Bone marrow (tissue), 2 donors: ENCODE results near the gene OTOGL.
"Not testable (repeated sequence)": the region's sequence is repeated elsewhere in the genome, so short reads cannot be mapped to it uniquely, and the experiment has no call there.

Experiments
- DNase-seq, 2 donors: peaks; one replicate each; lab custom pipeline; 2025; lab: John Stamatoyannopoulos, UW

Gene OTOGL

DNA sequence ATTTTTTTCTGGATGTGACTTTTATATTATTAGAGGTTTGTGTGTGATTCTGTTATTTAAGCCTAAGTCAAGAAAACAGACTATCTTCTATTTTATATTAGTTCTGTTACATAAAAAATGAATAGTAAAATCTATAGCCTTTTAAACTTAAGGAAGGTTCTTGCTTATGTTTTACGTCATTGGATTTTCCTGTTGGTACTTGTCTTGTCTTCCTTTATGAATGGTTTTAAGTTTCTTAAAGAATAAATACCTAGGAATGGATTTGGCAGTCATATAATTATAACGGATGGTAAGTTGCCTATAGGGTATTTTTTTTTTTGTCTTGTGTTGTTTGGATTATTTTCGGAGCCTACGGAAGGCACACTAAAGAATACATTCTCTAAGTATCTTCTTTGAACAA lies 182.9 kb downstream of the OTOGL start:
- no peak for DNase-seq

DNA sequence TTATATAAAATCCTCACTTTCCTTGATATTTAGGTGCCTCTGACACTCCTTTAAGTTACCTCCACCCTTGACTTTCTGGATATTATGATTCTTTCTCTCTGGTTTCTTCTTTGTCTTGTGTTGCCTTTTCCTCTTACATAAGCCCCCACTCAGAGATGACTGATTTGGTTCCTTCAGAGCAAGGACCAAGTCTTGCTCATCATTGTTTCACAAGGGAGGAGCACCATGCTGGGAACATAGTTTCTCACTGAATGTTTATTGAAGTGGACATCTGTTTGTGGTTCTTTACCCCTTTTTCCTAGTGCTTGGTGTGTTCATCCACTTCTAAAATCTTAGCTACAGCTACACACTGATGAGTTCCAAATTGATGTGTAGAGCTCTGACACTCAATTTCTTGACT lies 183.4 kb downstream of the OTOGL start:
- no peak for DNase-seq

DNA sequence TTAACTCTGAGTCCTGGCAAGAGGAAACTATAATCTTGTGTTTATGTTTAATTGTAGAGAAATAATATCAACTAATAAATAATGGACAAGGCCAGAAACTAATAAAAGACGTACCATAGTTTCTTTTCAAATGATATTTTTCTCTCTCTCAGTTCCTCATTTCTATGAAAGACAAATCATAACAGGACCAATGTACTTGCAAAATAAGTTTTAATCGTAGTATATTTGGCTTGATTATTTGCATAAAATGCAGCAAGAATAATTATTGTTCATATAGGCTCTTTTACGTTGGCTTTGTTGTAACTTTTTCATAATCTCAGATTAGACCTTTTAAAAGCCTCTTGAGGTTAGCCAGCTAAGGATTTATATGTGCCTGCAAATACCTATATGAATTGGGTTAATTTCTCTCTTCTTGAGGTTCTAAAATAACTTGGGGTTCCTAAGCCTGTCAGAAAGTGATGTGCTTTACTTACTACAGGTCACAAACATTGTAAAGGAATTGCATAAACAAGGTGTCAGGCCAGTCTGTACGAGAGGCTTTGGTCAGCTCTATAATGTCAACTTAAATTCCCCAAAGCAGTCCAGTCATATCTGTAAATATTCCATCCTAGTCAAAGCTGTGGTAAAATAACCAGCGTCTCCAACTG lies 191.9 kb downstream of the OTOGL start:
- no peak for DNase-seq

DNA sequence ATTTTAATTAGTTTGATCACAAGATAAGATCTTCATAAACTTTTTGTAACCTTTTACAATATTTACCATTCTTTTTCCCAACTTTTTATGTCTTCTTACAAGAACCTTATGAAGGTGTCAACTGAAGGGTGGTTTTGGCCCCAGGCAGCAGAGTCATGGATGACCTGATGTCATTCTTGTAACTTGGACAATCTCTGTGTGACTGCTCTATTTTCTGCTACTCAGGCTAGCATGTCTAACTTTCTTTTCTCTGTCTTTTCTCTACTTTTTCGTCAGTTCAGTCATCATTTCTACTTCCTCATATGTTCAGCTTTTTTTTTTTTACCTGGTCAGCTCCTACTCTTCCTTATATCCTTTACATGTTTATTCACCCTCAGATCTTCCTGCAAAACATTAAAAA lies 194.0 kb downstream of the OTOGL start:
- DNase-seq = no peak

DNA sequence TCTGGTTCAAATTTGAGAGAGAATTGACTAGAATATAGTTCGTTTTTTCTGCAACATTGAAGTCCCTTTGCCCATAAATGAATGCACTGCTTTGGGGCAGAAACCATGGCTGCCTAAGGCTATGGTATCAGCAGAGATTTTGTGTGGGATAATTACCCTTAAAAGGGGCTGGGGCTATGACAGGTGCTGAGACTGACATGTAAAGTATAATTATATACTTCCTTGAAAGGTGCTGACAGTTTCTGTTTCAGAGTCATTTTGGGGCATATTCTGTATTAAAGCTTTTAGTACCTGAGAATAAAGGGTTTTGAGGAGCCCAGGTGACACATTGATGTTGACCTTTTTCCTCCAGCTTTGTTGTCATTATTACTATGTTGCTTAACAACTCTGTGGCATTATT lies 194.4 kb downstream of the OTOGL start:
- DNase-seq = no peak

DNA sequence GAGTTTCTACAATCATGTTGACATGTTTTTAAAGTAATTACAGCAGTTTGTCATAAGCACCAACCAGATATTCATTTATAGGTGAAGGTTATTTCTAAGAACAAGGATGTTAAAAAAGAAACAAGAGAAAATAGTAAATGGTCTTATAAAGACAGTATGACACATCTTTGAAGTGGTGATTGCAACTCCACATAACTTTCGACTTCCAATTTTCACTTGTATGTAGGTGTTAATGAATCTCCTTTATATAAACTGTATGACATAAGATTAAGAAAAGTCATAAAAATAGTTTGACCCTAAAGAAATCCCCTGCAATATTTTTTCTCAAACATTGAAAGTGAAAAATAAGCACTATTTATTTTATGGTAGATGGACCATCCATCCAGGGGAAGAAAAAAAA lies 199.9 kb downstream of the OTOGL start:
- DNase-seq = no peak

DNA sequence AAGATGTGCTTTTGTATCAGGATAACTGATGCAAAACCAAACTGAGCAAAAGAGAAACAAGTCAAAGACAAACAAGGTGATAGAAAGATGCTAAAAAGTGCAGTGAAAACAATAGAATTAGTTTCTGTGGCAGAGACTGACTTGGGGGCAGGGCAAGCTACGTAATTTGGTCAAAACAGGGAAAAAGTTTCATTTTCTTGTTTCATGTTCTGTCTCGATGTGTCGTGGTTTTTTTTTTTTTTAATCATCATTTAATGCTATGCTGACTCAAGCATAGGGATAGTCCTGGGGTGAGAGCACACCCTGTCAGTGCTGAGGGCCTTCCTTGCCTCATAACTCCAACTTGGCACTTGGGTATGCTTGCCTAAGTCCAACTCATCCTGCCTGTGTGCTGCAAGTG lies 200.6 kb downstream of the OTOGL start:
- no peak for DNase-seq

DNA sequence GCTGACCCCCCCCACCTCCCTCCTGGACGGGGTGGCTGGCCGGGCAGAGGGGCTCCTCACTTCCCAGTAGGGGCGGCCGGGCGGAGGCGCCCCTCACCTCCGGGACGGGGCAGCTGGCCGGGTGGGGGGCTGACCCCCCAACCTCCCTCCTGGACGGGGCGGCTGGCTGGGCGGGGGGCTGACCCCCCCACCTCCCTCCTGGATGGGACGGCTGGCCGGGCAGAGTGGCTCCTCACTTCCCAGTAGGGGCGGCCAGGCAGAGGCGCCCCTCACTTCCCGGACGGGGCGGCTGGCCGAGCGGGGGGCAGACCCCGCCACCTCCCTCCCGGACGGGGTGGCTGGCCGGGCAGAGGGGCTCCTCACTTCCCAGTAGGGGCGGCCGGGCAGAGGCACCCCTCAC lies 208.1 kb downstream of the OTOGL start:
- not testable (repeated sequence) for DNase-seq

DNA sequence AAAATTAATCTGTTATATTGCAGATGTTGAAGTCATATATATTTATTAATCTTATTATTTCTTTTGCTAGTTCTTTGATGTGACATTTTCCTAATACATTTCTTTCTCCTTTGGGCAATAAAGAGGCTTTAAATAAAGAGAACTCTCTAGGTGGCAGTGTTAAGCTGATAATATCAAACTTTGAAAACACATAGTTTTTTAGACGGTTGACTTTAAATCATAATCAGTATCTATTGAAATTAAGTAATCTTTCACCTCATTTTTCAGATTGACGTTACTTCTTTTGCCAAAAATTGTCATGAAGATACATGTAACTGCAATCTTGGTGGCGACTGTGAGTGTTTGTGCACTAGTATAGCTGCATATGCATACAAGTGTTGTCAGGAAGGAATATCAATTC lies 213.9 kb downstream of the OTOGL start:
- no peak for DNase-seq

DNA sequence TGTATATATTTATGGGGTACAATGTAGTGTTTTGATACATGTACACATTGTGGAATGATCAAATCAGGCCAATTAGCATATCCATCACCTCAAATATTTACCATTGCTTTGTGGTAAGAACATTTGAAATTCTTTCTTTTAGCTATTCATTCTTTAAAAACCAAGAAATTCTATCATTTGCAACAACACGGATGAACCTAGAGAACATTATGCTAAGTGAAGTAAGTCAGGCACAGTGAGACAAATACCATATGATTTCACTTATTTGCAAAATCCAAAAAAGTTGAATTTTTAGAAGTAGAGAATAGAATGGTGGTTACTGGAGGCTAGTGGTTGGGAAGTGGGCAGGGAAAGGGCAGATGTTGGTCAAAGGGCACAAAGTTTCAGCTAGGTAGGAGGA lies 215.4 kb downstream of the OTOGL start:
- DNase-seq = no peak

DNA sequence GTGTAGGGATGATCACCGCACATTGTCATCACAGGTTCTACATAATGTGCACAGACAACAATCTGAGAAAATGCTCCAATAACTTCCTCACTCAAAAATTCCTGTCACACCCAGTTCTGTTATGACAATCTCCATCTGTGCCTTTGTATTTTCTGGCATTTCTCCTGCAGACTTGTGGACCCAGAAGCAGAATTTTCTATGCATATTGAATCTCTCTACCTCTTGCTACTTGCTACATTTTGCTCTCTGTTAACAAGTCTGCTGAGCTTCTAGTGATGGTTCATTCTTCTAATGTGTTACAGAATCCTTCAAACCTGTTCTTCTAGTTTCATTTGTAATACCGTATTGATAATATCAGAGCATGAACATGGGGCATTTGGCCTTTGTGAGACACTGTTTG lies 216.9 kb downstream of the OTOGL start:
- DNase-seq = no peak

DNA sequence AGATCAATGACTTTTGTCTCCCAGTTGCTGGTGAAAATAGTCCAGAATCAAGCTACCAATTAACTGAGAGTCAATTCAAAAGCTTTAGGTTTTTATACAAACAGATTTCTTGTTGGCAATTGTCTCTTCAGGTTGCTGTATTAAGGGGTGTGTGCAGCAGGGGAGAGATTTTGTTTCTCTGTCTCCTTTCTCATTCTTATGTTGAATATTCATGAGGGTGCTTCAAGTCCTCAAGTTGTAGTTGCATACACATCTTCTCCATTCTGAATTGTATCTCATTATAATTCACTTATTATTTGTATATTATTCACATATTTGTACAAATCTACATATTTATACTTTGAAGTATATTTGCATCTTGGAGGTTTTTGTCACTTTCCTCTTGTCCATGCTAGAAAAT lies 218.0 kb downstream of the OTOGL start:
- DNase-seq = no peak

DNA sequence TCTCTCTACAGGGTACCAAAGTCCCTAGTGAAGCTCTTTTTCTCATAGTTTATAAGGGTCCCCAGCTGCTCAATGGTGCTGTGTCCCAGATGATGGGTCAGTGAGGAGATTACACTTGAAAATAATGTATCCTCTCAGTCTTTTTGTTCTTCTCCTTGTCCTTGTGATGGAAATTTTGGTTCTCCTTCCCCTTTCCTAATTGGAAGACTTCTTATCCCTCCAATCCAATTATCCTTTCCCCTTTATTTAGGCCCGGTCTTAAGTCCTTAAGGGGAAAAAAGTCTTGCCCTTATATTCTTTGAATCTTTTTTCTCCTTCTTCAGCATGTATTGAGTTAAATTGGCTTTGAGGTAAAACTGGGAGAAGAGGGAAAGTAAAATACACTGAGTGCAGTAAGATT lies 218.6 kb downstream of the OTOGL start:
- no peak for DNase-seq

DNA sequence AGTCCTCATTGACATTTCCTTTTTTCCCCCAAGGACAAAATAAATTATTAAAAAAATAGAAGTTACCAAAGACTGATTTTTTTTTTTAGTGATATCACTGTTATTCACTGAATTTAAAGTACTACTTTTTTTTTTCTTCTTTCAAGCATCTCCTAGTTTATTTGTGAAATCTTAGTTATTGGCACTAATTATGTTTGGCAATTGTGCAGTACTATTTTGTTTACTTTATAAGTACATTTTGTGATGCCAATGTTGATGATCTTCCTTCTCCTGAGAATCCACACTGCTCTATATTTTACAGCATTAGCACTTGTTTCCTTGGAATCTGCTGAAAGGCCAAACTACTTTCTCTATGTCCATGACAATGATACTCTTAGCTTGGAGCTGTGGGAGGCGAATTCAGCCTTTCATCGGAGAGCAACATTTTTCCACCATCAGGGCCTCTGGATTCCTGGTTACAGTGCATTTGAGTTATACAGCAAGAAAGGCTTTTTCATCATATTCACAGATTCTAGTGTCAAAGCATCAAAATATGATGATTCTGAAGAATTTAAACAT lies 220.9 kb downstream of the OTOGL start:
- no peak for DNase-seq

DNA sequence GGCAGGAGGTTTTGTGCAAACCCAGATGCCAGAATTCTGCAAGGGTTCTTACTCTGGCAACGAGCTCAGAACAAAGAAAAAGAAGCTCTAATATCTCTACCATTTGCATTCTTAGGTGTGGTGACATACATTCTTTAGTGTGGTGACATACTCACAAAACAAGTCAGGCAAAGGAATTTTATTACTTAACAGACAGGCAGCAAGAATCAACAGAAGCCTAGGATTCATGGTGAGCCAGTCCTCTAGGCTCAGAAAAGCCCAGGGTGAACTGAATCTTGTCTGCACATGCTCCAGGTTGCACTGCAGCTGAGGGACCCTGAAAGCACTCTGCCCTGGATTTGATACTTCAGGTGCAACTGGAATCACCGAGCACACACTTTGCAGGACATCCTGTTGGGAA lies 222.3 kb downstream of the OTOGL start:
- no peak for DNase-seq

DNA sequence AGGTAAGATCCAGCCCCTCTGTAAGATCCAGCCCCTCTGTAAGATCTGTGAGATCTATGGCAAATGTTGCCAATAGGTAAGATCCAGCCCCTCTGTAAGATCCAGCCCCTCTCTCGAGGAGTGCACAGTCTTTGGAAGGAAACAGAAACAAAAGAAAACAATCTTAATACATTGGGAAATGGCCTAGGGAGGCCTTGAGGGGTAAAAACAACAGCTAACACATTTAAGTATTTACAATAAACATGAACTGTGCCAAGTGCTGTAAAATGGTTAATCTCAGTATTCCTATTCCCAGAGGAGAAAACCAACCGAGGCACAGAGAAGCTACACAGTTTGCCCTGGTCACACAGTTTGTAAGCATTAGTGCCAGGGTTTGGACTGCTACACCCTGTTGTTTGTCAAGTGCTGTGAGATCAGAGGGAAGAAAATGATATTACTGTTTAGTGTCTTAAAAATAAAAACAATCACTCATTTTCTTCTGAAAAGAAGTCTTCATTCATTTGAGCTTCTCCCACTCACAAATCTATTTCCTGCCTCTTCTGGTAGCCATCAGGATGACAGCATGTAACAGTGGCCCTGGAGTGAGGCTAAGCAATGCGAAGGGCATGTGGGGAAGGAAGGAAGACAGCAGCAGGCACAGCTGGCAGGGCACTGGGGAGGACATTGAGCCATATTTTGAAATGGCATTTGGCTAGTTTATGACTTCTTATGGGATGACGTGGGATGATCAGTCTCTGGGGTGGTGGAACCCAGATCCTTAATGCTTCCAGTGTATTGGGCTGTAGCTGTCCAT lies 226.0 kb downstream of the OTOGL start:
- DNase-seq = no peak

DNA sequence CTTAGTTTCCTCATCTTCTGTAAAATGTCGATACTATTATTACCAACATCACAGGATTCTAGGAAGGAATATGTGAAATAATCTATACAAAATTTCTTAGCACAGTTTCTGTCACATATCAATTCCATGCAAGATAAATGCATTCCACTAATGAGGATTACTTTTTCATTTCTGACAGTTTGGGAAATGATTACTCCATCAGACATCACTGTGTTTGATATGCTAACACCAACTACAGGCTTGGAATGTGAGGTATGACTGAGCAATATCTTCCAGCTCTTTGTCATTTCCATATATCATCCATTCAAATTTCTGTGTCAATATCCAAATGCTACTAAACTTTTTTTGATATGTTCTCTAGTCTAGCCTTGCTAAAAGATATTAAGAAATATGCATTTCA lies 233.5 kb downstream of the OTOGL start:
- no peak for DNase-seq

DNA sequence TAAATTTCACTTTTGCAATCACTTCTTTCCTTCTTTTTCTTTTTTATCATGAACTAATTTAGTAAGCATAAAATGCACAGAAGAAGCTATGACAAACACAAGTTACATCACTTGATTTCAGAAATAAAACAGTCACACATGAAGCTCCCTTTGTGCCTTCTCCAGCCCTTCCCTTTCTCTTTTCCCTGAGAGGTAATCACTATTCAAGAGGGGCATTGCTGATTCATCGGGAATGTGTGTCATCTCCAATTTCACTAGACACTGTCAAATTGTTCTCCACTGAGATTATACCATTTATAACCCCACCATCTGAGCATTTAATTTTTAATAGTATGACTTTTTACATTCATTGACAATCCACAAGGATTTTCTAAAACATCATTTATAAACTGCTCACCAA lies 253.1 kb downstream of the OTOGL start:
- no peak for DNase-seq

DNA sequence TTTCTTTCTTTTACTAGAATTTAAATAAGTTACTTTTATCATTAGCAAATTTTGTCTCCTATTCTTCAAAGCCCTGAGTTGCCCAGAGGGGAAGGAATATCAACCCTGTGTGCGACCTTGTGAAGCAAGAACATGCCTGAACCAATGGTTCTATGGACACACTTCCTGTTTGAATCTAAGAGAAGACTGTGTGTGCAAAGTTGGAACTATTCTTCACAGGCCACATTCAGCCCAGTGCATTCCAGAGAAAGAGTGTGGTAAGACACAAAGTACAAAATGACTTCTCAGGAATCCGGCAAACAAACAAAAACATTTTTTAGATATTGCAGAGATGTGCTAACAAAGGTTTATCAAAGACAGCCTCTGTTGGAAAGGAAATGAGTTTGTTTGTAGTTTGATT lies 253.9 kb downstream of the OTOGL start:
- DNase-seq = no peak

DNA sequence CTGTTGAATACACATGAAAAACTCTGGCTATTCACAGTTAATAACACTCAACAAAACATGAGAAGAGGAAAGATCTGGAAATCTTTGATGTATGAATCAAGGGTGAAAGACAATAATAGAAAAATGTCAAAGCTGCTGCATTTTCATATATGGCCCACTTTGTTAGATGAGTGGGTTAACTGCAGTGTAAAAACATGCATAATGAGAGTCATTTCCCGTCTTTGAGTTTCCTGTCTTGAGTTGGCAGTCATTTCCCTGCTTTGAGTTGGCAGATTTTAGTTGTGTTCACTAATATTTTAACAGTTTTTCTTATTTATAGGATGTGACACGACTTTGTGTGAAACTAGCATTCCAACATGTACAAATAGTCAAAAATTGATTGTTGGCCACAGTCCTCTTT lies 256.8 kb downstream of the OTOGL start:
- no peak for DNase-seq

DNA sequence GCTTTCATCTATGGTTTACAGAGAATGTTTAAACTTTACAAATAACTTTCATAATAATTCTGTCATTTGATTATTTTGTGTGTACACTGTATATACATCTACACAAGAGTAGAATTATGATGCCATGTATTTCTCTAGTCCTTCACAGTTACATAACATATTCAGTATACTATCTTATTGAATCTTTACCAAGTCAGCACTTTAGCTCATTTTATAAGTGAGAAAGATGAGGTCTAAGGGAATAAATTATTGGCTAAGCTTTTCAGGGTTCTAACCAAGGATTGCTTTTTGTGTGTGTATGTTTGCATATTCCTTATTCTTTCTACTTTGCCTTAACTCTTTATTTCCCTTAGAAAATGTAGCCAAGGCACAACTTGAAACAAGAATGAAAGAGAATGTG lies 260.4 kb downstream of the OTOGL start:
- no peak for DNase-seq

DNA sequence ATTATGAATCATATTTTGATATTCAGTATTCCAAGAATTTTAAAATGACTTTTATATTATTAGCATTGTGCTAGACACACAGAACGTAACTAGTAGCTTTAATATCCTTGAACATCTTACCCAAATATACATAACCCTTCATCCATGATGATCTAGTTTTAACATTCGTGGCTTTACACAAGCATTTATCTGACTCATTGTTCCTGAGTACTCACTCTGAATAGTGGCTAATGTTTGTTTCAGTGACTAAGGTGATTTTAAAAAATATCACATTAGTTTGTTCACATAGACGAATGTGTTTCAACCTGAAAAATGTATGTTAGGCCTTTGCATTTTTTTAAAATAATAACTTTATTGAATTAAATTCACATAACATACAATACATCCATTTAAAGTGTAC lies 264.7 kb downstream of the OTOGL start:
- DNase-seq = no peak

DNA sequence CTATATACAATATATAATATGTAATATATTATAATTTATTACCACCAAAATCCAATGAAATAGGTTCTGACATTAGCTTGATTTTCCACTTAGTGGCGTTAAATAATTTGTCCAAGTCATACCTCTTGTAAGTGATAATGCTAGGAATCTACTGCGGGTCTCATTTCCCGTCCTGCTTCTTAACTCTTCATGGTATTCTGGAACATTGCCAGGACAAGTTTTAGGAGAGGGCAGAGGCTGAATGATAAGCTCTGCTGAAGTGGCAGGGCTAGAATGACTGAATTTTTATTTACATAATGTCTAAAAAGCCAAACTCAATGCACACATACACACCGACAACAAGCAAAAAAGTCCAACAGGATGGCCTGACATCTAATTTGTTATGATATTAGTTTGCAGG lies 274.3 kb downstream of the OTOGL start:
- DNase-seq = no peak

DNA sequence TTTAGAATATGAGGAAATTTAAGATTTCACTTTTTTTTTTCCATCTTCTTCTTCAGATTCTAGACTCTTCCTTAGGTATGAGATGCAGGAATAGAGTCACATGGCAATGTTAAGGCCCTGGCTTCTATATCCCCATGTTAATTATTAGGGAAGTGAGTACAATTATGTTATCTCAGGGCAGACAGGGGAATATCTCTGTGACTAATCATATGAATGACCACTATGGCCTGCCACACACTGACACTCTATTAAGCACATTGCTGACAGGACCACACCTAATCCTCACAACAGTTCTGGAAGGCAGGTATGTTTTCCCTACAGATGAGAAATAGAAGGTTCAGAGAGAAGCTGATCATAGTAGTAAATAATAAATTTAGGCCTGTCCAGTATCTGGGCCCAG lies 275.3 kb downstream of the OTOGL start:
- DNase-seq = no peak
